ENCODE results near the gene MAP2K5.
"Not testable (repeated sequence)": the region's sequence is repeated elsewhere in the genome, so short reads cannot be mapped to it uniquely, and the experiment has no call there.

MAP2K5 gene

DNA sequence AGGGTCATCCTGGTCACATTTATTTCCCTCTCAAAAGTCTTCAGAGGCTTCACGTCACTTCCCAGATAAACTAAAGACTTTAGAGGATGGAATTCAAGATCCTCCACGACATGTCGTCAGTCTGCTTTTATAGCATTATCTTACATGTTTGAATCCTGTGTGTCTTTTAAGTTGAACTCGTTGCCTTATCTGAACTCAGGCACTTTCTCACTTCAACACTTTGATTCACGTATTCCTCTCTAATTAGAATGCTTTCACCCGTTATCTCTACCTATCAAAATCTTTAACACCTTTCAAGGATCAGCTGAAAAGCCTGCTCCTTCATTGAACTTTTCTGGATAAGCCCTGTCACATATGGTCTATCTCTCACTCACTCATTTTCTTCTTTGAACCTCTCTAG, 97.1 kb downstream of the MAP2K5 start:
- FAIRE-seq (no peak), DNase-seq (ENCODE audit: extremely low spot score, insufficient read length, low read depth) (no peak)

DNA sequence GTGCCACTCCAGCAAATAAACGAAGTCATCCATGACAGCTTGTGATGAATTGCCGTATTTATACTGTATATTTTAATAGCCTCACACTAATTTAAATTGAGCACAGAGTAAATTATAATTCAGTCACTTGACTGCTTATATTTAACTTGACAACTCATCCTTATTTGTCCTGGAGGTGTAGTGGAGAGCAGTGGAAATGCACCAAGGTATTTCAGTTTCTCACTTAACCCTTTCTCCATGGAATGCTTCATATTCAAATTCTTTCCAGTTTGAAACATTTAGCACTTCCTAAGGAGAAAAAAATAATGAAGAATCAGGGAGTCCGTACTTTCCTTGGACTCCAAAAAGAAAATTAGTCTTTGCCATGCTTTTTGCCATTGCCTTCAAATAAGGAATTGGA, 99.0 kb downstream of the MAP2K5 start:
- DNase-seq (ENCODE audit: extremely low spot score, insufficient read length, low read depth) (no peak), FAIRE-seq (no peak)

DNA sequence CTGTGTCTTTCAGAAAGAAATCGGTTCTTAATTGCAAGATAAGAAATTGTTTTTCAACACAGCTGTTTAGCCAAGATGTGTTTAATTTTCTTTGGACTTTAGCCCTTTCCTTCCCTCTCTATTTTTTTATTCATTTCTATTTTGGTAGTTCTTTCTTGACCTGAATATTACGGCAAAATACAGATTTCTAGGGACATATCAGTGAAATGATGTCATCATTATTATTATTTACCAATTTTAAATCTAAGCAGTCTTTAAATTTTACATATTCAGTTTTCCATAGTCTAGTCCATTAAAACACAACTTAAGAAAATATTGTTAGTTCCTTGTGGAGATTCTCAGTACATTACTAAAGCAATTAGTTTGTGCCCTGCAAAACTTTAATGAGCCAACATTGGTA, 104.3 kb downstream of the MAP2K5 start:
- FAIRE-seq (no peak), DNase-seq (ENCODE audit: extremely low spot score, insufficient read length, low read depth) (no peak)

DNA sequence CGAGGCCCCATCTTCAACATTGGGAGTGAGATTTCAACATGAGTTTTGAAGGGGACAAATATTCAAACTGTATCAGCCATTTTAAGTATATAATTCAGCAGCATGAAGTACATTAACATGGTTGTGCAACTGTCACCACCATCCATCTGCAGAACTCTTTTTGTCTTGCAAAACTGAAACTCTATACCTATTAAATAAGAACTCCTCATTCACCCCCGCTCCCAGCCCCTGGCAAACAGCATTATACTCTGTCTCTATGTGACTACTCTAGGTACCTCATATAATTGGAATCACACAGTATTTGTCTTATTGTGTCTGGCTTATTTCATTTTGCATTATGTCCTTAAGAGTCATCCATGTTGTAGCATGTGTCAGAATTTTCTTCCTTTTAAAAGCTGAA, 110.1 kb downstream of the MAP2K5 start:
- DNase-seq (ENCODE audit: extremely low spot score, insufficient read length, low read depth): no peak
- FAIRE-seq: no peak

DNA sequence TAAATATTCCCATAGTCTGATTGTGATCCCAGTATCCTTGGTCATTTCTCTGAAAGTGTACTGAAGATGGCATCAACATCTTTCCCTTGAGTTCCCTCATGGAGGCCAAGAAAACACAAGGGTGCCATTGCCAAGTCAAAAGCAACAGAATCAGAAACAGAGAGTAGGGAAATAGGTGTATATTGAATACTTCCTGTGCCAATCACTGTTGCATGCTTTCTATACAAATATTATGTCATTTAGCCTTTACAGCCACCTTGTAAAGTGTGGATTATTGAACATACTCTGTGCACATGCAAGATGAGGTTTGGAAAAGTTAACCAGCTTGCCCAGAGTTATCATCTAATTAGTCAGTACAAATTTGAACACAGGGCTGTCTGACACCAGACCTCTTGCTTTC, 117.9 kb downstream of the MAP2K5 start:
- no peak for FAIRE-seq
- DNase-seq (ENCODE audit: extremely low spot score, insufficient read length, low read depth): no peak

DNA sequence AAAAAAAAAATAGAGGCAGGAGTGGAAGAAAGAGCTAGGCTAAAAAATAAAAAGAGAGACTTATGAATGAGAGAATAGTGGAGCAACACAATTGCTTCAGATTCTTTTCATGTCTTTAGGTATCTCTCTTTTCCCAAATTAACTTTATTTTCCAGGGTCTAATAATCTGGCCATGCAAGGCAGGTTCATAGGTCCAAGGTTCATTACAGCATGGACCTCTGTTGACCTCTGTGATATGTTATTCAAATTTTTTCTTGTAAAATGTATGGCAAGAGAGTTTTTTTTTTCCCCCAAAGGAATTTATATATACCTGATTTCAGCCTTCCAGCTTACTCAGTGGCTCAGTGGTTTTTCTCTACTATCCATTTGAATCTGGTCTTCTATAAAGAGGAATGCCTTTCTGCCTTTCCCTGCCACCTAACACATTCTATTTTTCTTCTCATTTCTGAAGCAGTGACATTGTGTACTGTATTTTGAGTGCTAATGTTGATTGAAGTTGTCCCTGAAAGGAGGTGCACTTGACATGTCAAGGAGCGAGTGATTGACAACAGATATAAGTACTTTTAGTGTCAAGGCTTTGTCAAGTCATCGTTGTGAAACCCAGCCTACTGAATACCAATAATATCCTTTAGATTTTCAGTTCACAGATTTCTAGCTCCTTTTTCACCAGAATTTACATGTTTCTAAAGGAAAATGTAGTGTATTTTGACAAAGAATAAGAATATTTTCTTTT, 118.5 kb downstream of the MAP2K5 start:
- no peak for DNase-seq (ENCODE audit: extremely low spot score, insufficient read length, low read depth)
- no peak for FAIRE-seq

DNA sequence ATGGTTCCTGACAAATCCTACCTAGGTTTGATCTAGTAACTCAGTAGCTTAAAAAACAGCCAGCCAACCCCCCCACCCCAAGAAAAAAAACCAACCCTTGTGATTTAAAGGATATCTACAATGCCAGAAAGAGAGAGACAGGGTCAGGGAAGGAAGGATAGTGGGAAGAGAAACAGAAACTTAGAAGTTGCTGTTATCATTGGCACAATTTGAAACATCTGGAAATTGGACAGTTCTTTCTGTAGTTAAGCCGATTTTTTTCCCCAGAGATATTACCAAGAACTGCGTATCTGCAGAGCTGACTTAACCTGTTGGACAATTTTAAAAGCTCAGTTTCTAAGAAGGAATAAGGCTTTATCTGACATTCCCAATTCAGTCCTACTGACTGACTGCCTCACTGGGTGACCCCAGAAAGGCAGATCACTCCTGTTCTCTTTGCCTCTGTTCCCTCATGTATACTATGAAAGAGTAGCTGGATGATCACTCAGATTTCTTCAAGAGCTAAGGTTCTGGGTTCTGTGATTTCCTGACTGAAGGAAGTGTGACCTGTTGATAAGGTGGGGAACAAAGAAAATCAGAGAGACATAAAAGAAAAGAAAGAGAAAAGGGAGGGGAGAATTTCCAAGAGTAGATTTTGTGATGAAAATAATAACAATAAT, 128.3 kb downstream of the MAP2K5 start:
- FAIRE-seq (no peak), DNase-seq (ENCODE audit: extremely low spot score, insufficient read length, low read depth) (no peak)

DNA sequence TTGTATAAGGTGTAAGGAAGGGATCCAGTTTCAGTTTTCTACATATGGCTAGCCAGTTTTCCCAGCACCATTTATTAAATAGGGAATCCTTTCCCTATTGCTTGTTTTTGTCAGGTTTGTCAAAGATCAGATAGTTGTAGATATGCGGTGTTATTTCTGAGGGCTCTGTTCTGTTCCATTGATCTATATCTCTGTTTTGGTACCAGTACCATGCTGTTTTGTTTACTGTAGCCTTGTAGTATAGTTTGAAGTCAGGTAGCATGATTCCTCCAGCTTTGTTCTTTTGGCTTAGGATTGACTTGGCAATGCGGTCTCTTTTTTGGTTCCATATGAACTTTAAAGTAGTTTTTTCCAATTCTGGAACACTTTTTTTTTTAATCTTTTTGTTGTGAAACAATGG, 130.3 kb downstream of the MAP2K5 start:
- DNase-seq (ENCODE audit: extremely low spot score, insufficient read length, low read depth): not testable (repeated sequence)

DNA sequence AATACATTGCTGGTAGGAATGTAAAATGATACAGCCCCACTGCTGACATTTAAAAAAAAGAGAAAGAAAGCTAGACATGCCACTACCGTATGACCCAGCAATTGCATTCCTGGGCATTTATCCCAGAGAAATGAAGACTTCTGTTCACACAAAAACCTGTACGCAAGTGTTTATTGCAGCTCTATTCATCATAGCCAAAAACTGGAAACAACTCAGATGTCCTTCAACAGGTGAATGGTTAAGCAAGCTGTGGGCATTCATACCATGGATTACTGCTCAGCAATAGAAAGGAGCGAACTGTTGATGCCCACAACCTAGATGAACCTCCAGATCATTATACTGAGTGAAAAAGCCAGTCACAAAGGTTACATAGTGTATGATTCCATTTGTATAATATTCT, 132.5 kb downstream of the MAP2K5 start:
- FAIRE-seq: no peak
- no peak for DNase-seq (ENCODE audit: extremely low spot score, insufficient read length, low read depth)

More for the DNA sequence above, 130.3 kb downstream of the MAP2K5 start:
- FAIRE-seq: not testable (repeated sequence)

DNA sequence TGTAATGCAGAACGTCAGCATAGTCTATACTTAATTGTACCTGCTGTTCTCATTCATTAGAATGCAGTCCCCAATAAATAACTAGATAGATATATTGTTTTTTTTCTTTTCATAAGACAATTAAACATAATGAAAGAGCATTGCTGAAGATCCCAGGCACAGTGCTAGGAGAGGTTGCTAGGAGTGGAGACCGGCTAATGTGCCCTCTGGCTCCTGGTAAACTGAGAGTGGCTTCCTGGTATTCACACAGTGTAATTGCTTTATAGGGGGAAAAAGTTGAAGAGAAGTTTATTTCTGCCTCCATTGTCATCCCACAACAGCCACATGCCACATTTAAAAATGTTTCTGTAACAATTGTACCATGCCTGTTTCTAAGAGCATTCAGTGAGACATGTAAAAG, 135.6 kb downstream of the MAP2K5 start:
- FAIRE-seq (no peak), DNase-seq (ENCODE audit: extremely low spot score, insufficient read length, low read depth) (no peak)

DNA sequence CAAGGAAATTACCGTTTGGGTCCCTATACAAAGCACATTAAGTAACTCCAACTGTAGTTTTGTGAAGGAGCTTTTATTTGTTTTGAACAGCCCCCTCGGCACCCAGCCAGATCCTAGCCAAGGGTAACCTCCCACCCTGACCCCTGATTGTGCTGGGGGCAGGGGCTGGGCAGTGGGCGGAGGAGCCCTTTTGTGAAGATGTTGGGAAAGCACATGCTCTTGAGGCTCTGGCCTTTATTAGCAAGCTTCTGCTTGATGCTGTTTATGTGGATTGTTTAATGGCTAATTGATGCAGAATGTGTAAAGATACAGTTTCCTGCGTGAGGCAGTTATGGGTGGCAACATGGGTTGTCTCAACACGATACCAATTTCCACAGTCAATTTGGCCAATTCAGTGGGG, 136.5 kb downstream of the MAP2K5 start:
- no peak for DNase-seq (ENCODE audit: extremely low spot score, insufficient read length, low read depth)
- no peak for FAIRE-seq

DNA sequence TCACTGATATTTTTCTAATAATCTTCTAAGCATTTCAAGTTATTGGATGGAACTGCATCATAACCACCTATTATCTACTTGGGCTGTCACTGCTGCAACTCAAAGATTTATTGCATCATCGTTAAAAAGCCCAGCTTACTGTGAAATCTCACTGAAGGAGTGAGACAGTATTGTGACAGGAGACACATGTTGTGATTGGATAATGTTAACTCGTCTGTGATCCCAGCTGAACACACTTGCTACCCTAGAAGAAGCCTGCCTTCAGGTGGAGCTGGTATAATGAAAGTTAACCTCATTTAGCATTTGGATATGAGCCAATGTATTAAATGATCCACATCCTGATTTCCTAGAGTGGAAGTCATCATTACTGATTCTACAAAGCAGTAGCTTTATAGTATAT, 138.1 kb downstream of the MAP2K5 start:
- DNase-seq (ENCODE audit: extremely low spot score, insufficient read length, low read depth): no peak
- FAIRE-seq: no peak

DNA sequence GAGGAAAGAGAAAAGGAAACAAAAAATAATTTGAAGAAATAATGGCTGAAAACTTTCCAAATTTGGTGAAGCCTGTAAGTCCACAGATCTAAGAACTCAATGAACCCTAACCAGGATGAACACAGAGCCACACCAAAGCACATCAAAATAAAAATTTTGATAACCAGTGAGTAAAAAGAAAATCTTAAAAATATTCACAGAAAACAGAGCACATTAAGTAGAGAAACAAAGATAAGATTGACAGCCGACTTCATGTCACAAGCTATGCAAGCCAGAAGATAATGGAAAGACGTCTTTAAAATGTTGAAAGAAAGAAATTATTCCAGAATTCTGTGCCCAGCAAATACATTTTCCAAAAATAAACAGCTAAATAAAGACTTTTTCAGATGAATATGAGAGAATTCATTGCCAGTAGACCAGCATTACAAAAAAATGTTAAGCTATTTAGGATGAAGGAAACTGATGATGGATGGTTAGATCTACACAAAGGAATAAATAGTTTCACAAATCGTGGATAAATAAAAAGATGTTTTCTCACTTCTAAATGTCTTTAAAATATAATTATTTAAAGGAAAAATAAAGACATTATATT, 142.6 kb downstream of the MAP2K5 start:
- no peak for DNase-seq (ENCODE audit: extremely low spot score, insufficient read length, low read depth)
- no peak for FAIRE-seq

DNA sequence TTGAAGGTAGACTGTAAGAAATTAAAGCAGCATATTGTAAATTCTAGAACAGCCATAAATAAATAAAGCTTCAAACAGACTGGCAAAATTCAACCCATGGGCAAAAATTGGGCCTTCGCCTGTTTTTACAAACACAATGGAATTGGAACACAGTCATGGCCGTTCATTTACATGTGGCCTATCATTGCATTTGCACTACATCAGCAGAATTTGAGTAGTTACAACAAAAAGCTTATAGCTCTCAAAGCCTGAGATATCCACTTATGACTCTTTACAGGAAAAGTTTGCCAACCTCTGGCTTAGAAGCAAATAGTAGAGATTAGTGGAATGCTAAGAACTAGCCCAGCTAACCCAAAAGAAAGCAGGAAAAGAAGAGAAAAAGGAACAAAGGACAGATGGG, 143.2 kb downstream of the MAP2K5 start:
- DNase-seq (ENCODE audit: extremely low spot score, insufficient read length, low read depth) (no peak), FAIRE-seq (no peak)

DNA sequence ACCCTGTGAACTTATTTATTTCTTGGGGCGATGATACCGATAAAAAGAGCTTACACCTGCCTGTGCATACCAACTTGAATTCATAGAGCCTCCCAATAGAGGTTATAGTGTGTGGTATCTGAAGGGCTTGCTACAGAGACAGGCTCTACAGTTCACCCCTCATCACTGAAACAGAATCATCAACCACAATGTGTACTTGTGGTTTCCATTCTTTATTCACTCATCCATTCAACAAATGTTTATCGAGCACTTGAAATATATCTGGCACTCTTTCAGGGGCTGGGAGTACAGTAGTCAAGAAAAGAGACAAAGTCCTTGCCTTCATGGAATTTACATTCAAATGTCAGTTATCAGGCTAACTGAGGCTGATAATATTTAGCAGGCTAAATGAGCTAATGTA, 148.4 kb downstream of the MAP2K5 start:
- DNase-seq (ENCODE audit: extremely low spot score, insufficient read length, low read depth) (no peak), FAIRE-seq (no peak)

DNA sequence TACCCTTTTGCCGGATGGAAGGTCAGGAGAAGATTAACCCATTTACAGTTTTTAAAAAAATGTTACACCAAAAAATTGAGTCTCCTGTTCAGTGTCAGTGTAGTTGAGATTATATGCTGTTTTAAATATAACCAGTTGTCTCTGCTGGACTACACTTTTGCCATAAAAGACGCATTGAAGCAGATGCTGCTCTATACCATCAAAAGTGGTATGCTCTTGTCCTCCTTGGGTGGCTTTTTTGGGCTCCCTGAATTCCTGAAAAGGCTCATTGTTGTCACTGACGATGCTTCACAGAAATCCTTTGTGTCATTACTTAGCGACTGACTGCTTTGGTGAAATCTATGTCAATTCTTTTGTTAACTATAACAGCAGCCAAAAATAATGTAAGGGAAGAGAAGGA, 148.9 kb downstream of the MAP2K5 start:
- DNase-seq (ENCODE audit: extremely low spot score, insufficient read length, low read depth): no peak
- FAIRE-seq: no peak

DNA sequence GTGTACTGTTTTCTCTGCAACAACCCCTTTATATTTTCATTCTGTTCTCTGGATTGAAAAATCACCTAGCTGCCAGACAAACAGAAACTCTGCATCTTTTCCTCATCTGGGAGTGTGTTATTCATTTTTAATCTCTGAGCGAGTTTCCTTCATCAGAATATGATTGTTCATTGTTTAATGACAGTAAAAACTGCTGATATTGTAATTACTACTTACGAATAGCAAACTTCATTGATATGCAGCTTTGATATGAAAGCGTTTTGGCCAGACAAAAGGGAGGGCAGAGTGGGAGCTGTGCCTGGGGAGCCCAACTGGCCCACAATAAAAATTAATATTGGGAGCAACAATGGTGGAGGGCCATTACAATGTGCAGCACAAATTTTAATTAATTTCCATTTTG, 150.1 kb downstream of the MAP2K5 start:
- FAIRE-seq (no peak), DNase-seq (ENCODE audit: extremely low spot score, insufficient read length, low read depth) (no peak)

DNA sequence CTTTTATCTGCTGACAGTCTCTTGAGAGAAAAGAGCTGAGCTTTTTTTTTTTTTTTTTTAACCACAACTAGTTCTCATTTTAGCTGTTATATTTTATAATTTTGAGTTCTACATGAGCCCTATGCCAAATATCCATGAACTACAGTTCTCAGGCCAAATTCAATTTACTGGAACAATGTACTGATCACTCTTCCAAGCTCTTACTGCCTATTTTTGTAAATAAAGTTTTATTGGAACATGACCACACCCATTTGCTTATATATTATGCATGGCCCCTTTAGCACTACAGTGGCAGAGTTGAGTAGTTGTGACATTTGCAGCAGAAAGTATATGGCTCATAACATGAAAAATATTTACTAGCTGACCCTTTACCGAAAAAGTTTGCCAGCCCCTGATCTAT, 153.6 kb downstream of the MAP2K5 start:
- FAIRE-seq: no peak

DNA sequence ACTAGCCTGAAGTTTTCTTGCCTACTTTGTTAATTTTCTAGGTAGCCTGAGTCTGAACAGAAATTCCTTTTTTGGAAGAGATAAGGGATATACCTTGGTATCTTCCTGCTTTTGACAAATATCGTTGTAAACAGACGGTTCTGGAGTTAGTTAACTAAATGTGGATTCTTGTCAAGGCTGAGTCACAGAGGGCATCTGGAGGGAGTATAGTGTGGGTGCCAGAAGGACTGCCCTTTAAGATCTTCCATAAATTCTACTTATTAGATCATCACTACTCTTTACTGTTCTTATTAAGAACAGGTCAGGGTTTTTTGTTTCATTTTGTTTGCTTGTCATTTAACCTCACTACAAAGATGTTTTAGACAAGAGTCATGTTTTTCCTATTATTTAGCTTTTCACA, 157.5 kb downstream of the MAP2K5 start:
- FAIRE-seq: no peak

More for the DNA sequence above, 153.6 kb downstream of the MAP2K5 start:
- no peak for DNase-seq (ENCODE audit: extremely low spot score, insufficient read length, low read depth)

DNA sequence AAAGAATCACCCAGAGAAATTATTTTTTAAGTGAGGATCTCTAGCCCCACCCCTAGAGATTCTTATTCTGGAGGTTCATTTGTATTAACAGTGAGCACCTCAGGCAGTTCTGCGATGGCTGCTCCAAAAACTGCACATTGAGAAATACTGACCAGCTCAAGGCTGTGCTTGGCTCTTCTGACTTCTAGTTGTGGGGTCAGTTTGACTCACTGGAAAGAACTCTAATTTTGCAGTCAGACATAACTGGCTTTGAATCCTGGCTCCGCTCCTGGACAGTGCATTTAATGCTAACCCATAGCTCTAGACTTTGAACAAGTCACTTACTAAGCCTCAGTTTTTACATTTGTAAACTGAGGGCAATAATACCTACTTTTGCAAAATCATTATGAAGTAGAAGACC, 159.2 kb downstream of the MAP2K5 start:
- no peak for FAIRE-seq
- DNase-seq (ENCODE audit: extremely low spot score, insufficient read length, low read depth): no peak

More for the DNA sequence above, 157.5 kb downstream of the MAP2K5 start:
- DNase-seq (ENCODE audit: extremely low spot score, insufficient read length, low read depth): no peak

DNA sequence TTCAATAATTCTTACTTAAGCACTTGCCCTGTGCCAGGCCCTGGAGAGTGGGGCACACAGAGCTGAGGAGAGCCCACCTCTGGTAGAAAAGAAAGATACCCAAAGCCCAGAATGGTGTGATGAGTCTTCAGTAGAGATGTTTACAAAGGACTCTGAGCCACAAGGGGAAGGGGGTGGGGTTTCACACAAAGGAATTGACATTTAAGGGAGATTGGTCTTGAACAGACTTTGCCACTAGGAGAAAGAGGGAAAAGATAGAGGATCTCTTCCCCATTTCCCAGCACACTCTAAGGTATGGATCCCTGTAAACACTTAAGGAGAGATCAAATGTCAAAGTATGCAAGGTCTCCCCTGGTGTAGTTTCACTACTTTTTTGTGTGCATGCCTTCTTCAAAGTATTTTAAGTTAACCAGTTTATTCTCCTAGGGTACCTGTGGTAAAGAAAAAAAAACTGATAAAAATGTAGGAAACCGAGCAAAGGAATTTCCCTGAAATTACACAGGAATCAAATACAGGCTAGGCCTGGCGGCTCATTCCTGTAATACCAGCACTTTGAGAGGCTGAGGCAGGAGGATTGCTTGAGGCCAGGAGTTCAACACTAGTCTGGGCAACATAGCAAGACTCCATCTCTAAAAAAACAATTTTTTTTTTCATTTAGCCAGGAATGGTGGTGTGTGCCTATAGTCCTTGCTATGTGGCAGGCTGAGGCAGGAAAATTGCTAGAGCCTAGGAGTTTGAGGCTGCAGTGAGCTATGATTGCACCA, 165.2 kb downstream of the MAP2K5 start:
- FAIRE-seq (no peak), DNase-seq (ENCODE audit: extremely low spot score, insufficient read length, low read depth) (no peak)
